NCI-H1436 (cell line): ENCODE measurements around the gene MTFMT.
"Not testable (repeated sequence)": the region's sequence is repeated elsewhere in the genome, so short reads cannot be mapped to it uniquely, and the experiment has no call there.

ENCODE experiments used
- DNase-seq: peaks from one replicate; lab custom pipeline; 2025; lab: John Stamatoyannopoulos, UW

MTFMT gene

DNA sequence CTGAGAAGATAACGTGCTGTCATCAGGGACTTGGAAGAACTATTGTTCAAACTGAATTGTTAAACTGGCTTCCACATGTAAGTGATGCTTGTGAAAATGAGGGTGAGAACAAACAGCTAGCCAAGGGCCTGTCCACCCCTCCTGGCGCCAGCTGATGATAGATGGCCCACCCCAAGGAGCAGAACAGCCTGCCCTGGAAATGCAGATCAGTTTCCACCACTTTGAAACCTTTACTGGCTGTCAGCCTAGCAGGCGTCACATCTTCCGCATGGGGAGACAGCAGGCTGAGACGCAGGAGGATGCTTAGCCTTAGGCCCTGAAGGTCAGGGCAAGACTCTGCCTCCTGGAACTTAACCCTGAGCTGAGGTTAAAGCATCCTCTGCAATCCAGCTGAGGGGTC, 9.4 kb upstream of the MTFMT start:
- no peak for DNase-seq

DNA sequence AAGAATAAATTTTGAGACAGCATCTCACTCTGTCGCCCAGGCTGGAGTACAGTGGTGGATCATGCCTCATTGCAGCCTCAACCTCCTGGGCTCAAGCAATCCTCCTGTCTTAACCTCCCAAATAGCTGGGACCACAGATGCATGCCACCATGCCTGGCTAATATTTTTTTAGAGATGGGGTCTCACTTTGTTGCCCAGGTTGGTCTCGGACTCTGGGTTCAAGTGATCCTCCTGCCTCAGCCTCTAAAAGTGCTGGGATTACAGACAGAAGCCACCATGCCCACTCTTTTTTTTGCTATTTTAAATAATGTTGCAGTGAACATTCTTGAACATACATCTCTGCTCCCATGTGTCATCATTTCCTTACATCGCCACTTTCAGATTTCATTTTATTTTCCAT, 9.0 kb upstream of the MTFMT start:
- no peak for DNase-seq

DNA sequence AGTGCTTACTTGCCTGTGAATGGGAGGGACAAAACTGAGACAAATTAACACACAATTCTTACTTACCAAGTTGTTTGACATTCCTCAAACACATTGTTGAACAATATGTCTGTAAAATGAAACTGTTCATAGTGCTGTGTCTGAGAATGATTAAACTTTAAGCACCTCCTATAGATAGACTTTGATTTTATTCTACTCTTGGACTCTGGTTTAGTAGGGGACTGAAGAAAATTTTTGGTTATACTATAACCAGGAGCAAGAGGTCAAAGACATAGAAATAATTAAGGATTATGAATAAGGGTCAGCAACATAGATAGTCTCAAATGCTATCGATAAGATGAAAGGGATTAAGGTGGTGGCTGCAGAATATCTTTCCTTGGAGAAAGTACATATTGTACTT, 7.9 kb upstream of the MTFMT start:
- no peak for DNase-seq

DNA sequence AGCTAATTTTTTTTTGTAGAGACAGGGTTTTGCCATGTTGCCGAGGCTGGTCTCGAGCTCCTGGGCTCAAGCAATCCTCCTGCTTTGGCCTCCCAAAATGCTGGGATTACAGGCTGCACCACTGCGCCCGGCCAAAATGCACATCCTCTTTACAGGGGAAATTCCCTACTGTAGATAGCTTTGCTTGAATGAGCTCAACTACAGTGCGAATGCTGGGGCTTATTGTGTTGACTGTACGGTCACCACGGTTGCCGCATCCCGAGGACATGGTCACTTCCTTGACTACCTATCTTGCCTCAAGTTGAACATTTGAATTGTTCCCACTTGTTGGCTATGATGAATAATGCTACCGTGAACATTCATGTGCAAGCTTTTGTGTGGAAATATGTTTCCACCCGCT, 5.3 kb upstream of the MTFMT start:
- no peak for DNase-seq

DNA sequence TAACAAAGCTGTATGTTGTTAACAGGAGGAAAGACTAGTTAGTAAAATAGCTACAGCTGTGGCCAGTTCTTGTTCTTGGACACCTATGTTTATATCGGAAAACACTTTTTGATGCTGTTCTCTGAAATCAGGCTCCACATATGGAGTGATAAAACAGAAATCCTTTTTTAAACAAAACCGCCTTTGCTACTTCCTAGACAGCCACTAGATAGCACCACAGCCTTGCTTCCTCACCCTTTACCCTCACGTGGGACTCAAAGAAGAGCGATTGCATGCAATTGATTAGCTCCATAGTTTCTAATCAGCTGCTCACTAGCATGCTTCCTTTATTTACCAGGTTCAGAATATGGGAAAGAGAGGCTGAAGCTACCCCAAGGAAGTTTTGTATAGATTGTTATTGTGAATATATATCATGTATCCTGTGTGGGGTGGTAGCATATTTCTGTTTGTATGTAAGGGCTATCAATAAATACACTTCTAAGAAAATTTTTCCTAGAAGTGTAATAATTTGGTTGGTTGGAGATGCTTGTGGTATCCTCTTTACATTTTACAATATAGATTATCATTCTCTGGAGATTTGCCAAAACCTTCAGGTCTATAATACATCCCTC, 4.3 kb upstream of the MTFMT start:
- peak; percentile 12 for DNase-seq

DNA sequence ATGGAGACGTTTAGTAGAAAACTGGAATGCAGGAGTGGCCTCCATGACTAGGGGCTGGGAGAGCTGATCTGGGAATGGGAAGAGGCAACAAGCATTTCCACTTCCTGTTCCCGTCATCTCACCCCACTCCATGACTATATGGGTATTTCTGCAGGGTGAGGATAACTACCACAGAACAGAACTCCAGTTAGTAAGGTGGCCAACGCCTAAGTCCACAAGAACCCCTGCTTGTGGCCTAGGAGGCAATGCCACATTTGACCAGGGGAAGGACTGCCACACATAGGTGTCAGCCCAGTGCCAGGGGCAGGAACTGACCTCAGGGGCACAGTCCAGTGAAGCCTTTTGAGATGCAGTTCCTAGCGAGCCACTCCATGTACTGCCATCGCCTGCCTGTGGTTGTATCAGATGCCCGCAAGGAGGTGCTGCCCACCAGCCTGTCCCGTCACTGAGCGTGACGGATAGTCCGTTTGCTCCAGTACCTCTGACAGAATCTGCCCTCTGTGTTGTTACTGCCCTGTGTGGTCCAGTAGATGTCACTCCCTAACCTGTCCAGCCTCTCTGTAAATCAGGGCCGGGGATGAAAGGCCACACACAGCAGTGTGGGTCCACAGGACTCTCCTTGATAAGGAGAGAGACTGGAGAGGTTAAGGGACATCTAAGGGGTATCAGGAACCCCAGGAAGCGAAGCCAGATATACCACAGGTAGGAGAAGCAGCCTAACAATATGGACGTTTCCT, 3.5 kb upstream of the MTFMT start:
- DNase-seq = no peak

DNA sequence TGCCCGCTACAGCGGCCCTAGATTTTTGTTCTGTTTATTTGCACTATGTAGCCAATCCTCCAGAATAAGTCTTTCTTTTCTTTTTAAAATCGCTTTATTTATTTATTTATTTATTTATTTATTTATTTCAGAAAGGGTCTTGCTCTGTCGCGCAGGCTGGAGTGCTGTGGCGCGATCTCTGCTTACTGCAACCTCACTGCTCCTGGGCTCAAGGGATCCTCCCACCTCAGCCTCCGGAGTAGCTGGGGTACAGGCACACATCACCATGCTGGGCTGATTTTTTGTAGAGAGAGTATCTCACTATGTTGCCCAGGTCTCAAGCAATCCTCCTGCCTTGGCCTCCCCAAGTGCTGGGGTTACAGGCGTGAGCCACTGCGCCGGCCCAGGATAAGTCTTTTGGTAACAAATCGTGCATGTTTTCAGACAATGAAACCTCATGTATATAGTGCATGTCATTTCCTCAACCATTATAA, 333 bp upstream of the MTFMT start:
- DNase-seq = no peak

DNA sequence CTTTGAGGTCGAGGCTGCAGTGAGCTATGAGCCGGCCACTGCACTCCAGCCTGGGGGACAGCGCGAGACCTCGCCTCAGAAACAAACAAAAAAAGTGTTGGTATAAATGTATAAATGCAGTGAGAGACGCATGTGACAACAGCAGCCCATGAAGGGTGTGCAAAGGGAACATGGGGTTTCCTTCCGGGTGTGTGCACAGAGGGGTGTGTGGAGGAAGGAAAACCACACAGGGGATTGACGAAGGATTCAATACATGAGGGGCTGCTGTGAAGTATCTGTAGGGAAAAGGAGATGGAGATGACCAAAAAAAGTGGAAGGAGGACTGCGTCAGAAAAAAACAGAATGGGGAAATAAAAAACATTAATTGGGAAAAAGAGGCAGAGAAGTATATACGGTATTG, 1.1 kb downstream of the MTFMT start:
- no peak for DNase-seq

DNA sequence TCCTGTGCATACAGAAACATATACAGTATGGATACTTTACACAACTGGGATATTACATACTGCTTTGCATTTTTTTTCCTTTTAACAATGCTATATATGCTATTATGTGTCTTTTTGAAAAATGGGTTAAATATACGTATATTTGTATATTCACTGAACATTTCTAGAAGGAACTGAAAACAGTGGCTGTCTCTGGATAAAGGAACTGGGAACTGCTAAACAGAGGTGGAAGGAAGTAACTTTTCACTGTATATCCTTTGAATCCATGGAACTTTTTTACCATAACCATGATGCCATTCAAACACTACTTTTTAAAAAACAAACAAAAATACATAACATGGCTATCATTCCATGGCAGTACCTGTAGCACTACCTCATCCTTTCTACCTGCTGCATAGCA, 1.8 kb downstream of the MTFMT start:
- DNase-seq = no peak

DNA sequence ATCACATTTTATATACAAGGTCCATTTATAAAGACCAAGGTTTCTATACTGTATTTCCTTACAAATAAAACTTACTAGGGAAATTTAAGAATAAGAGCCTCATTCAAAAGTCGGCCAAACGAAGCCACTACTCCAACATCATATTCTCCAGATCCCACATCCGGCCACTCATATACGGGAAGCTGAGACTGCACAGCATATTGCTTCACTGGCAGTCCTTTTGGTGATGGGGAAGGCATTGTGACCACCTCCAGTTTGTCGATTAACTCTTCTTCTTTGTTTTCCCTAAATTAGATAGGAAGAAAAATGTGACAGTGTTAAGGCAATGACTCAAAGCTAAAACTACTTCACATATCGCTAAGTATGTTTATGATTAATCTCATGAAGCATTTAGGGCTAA, 2.7 kb downstream of the MTFMT start:
- no peak for DNase-seq

DNA sequence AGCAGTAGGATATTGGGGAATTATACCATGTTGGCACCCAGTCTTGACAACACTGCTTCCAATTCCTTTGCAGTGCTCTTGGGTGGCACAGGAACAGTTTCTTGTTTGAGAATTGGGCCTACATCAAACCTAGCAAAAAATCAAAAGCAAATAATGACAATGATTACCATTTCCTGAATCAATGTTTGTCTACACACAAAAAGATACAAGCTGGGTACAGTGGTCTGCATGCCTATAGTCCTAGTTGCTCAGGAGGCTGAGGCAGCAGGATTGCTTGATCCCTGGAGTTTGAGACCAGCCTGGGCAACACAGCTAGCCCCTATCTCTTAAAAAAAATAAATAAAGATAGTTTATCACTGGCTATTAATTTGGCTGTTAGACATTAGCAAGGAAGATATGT, 8.0 kb downstream of the MTFMT start:
- DNase-seq = no peak

DNA sequence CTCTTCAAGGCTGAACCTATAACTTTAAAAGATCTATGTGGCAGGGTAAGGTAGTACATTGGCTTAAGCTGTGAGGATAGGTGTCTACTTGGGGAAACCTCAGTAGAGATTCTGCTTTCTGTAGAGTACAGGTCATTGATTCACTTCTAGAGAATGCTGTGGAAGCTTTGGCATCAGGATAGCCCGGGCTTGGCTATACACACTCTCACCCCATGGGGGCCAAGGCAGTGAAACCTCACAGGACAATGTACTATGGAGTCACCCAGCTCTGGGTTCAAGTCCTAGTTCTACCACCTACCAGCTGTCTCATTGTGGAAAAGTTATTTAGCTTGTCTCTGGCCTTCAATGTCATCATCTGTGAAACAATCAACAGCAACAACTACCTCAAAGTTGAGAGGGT, 9.0 kb downstream of the MTFMT start:
- no peak for DNase-seq

DNA sequence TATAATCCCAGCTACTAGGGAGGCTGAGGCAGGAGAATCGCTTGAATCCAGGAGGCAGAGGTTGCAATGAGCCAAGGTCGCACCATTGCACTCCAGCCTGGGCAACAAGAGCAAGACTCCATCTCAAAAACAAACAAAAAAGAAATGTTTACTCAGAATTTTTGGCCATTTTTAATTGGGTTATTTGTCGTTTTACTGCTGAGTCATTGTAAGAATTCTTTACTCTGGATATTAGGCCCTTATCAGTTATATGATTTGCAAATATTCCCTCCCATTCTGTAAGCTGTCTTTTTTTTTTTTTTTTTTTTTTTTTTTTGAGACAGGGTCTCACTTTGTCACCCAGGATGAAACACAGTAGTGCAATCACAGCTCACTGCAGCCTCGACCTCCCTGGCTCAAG, 18.2 kb downstream of the MTFMT start:
- not testable (repeated sequence) for DNase-seq

DNA sequence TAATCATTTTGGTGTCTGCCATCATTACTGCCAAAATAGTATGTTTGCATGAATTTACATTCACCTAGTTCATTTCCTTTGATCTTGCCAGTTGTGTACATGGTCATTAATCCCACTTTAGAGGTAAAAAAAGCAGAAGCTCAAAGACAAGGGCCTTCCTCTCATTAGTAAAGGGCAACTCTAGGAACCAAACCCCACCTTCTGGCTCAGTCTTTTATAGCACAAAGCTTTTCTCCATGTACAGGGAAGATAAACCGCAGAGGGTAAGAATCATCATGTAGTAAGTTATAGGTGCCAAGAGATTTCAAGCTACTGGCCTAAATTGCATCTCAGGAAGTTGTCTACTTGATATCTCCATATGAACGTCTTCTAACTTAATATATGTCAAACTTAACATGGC, 20.5 kb downstream of the MTFMT start:
- no peak for DNase-seq

DNA sequence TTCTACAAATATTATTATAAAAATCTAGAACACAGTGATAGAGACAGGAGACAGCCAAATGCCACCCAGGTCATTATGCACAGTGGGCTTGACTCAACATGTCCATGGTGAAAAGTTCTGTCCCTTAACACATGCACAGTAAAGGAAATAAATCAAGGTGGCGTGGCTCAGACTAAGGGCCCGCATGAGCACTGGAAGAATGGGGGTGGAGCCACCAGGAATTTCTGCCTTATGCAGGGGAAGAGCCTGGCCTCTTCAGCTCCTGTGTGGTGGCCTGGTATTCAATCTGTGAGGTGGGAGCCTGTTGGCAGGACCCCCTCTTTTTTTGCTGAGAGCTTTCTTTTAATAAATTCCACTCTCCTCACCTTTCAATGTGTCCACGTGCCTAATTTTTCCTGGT, 22.6 kb downstream of the MTFMT start:
- DNase-seq = no peak

DNA sequence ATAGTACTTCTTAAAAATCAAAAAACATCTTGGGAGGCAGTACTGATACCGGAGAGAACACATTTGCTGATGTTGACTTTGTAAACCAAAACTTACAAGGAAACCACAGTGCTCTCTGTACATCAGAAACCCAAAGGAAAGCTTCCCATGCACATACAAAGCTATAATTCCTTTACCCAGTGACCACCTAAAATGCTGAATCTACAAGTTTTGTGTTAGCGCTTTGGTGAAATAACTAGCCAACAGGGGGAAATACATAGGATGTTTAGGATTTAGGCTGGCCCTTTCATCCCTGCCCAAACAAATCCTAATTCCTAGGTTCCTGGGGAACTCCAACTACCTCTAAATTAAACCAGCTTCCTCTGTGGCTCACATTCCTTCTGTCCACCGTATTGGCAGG, 24.4 kb downstream of the MTFMT start:
- DNase-seq = no peak

DNA sequence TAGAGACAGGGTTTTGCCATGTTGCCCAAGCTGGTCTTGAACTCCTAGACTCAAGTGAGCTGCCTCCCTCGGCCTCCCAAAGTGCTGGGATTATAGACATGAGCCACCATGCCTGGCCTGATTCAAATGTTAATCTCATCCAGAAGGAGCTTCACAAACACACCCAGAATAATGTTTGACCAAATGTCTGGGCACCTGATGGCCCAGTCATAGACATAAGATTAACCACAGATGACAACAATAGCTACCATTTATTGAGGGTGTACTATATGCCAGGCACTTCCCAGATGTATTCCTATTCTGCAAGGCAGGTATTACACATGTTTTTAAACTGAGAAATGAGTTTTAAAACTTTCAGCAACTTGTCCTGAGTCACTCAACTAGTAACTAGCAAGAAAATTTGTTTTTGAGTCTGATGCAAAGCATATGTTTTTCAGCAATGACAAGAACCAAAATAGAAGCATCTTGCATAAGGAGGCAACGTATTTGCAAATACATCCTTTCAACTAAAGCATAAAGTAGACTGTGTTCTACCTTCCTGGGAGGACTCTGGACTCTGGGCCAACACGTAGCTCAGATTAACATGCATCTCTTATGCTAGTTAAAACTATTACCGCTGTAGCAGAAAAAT, 31.6 kb downstream of the MTFMT start:
- DNase-seq = no peak

DNA sequence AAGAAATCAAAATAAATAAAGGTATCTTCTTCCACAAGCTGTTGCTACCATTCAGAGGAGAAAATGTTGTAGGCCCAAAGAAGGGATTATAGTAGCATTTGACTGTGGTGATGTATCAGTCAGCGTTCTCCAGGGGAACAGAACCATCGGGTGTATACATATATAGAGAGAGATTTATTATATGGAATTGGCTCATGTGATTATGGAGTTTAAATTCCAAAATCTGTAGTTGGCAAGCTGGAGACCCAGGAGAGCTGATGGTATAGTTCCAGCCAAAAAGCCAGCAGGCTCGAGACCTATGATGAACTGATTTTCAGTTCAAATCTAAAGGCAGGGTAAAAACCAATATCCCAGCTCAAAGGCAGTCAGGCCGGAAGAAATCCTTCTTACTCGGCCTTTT, 32.4 kb downstream of the MTFMT start:
- DNase-seq = no peak

DNA sequence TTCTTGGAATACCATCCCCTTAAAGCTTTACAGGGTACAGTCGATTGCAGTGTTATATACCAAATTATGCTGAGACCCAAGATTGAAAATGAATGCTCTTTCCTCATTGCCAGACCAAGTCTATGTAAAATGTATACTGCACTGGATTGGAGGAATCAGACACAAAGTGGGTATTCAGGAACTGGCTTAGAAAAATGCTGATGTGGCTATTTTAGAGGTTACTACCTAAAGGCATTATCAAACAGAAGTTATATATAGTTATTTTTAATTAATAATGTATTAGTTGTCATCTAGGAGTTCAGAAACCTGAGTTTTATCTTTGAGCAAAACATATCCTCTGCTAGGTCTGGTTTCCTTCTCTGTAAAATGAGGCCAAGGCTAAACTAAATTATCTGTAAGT, 36.1 kb downstream of the MTFMT start:
- no peak for DNase-seq

DNA sequence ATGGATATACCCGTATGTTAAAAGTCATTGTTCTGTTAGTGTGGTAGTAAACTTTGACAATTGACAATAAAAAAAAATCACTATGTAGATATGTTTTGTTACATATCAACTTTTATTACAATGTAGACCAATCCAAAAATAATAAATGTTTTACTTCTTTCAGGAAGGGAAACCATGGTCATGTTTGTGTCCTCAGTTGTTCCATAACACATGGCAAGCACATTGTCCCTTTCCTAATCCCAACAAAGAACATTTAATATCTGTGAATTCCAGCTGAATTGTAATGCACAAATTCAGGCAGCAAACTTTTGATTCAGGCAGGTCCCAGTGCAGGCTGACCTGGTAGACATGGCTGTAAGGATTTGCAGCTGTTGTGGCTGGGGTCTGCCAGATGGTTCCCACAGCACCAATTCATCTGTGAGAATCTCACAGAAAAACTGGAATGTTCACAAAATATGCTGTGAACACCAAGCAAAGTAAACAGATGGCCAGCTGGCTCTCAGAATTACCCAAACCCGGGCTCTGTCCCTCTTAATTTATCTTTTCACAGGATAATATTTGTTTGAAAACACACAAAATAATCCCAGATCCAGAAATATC, 37.8 kb downstream of the MTFMT start:
- no peak for DNase-seq

DNA sequence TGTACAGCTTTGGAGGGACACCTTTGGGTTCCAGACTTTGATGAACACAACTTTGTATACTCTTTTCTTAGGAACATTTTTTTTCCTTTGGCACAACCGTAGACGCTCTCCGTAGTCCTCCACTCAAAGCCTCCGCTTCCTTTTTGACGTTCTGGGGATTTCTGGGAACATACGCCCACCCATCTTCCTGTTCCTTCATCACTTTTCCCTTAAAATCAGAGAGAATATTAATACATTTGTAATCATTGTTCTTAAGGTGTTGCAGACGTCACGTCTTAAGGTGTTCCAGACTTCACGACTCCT, 39.3 kb downstream of the MTFMT start:
- no peak for DNase-seq

DNA sequence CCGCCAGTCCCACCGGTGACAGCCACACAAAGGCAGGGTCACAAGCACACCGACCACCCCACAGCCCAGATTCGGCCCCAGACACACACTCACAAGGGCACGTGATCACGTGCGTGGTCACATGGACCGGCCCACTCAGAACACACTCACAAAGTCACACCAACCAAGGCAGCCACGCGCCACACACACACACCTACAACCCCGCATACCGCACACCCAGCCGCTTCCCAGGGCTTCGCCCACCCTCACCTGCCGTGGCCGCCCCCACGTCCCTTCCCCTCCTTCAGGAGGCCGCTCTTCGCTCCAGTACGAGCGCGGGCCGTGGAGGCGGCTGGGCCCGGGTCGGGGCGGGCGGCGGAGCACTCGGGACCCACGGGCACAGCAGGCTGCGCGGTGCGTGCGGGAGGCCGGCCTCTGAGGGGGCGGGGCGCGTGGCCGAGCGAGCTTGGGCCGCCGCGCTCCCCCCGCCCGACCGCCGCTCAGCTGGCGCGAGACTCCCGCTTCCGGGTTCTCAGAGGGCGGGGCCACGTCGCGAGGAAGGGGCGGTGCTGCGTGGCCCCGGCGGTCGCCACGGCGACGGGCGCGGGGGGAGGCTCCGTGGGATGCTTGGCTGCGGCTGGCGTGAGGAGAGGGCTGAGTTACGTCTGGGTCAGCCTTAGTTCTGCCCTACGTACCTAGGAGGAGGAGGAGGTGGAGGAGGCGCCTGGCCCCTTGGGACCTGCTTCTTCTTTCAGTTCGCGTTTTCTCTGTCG, 39.8 kb downstream of the MTFMT start, which contains the start of gene SPG21:
SPG21 (minus strand) TSS at position 499 of the 752 bp plus-strand sequence. CDS start 6,345 bp downstream, outside the sequence.
- peak; percentile 91 for DNase-seq
